COLO668 (cell line): Measurements from ENCODE around the gene ATP2B1.
"Not testable (repeated sequence)": the region's sequence is repeated elsewhere in the genome, so short reads cannot be mapped to it uniquely, and the experiment has no call there.

Source experiments
- DNase-seq: peaks from one replicate; lab custom pipeline; 2025; ENCODE audit not compliant: unreplicated experiment; lab: John Stamatoyannopoulos, UW

Gene ATP2B1

GRCh38 chr12:89708565-89709156 is at the start of gene ATP2B1:
Gene ATP2B1 (minus strand): TSS chr12:89708838. CDS start chr12:89655886, 52,952 bp downstream.
- peak; percentile 95 for DNase-seq

DNA sequence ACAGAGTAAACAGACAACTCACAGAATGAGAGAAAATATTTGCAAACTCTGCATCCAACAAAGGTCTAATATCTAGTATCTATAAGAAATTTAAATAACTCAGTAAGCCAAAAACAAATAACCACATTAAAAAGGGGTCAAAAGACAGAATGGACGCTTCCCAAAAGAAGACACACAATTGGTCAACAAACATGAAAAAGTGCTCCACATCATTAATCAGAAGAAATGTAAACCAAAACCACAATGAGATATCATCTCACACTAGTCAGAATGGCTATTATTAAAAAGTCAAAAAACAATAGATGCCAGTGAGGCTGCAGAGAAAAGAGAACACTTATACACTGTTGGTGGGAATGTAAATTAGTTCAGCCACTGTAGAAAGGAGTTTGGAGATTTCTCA is 49.3 kb upstream of the ATP2B1 start:
- not testable (repeated sequence) for DNase-seq

DNA sequence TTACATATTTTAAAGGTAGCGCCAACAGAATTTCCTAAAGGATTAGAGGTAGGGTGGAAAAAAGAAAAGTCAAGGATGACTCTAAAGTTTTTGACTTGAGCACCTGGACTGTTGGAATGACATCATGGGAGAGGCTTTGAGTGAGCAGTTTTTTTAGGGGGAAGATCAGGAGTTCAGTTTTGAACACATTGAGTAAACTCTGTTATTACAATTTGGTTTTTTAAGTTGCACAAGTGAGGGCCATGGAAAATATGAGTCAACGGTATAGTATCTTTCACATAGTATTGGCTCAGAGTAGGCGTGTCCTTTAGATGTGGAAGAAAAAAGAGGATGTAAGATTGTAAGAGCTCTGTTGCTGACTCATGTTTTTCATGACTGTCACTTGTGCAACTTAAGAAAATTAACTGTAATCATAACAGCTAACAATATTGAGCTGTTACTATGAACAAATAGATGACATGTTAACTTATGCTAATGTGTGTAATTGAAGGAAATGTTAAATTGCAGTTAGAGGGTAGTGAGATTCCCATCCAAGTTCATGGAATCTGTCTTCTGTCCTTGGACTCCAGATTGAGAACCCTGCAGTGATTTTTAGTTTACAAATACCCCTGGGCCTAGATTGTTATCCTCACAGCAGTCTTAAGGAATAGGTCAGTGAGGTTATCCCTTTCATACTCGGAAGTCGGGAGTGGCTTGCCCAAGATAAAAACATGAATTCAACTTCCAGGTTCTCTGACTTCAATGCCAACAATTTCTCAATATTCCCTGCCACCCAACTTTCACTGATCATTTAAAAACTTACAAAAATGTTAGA is 48.2 kb upstream of the ATP2B1 start:
- DNase-seq: no peak

DNA sequence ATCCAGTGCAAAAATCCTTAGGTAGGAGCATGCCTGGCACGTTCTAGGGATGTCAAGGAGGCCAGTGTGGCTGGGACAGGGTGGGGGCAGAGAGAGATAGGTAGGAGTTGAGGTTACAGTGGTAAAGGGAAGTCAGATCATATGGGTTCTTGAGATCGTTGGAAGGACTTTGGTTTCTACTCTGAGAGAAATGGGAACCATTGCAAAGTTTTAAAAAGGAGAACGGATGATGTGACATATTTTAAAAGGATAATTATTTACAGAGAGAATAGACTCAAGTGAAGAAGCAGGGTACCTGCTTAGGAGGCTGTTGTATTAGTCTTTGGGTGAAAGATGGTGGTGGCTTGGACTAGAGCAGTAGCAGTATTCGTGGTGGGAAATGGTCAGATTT is 47.6 kb upstream of the ATP2B1 start:
- no peak for DNase-seq

GRCh38 chr12:89753997-89754396 is 45.4 kb upstream of the ATP2B1 start:
- no peak for DNase-seq

DNA sequence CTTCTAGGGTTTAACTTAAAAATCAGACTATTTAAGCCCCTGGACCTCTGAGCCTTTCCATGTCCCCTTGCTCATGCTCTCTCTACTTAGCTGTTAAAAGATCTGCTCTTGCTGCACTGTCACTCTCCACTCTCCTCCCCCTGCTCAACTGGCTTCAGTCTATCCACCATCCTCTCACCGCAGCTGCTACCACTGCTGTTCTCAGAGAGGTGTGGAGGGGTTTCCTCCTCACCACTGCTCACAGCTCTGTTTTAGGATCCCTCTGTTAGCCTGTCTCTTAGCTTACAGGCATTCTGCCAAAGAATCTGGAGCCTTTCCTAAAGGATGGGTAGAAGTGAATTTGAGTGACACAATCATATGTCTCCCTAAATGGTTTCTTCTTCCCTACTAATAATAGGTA is 43.7 kb upstream of the ATP2B1 start:
- DNase-seq: no peak

GRCh38 chr12:89750389-89751351 is 42.0 kb upstream of the ATP2B1 start:
- no peak for DNase-seq

- DNase-seq: no peak
These were observed 40.2 kb upstream of the ATP2B1 start for GRCh38 chr12:89748791-89749190.

DNA sequence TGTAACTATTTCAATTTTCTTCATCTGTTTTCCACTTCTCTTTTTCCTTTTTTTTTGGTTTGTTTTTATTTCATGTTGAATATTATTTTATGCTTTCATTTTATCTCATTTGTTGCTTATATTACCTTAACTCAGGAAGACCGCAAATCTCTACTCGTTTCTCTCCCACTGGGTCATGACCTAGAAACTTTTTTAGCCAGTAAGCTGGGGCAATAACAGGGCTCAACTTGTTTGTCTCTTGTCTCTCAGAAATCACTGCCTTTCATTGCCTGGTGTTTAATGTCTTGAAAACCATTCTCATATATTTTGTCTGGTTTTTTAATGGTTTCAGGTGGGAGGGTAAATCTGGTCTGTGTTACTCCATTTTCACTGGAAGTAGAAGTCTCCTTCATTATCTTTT is 36.6 kb upstream of the ATP2B1 start:
- DNase-seq: no peak

DNA sequence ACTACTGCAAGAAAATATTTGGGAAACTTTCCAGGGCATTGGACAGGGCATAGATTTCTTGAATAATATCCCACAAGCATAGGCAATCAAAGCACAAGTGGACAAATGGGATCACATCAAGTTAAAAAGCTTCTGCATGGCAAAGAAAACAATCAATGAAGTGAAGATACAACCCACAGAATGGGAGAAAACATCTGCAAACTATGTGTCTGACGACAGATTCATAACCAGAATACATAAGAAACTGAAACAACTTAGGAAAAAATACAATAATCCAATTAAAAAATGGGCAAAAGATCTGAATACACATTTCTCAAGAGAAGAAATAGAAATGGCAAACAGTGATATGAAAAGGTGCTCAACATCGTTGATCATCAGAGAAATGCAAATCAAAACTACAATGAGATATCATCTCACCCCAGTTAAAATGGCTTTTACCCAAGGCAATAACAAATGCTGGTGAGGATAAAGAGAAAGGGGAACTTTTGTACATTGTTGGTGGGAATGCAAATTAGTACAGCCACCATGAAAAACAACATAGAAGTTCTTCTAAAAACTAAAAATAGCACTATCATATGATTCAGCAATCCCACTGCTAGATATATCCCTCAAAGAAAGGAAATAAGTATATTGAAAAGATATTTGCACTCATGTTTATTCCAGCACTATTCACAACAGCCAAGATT is 33.8 kb upstream of the ATP2B1 start:
- no peak for DNase-seq

GRCh38 chr12:89740943-89741342 is 32.3 kb upstream of the ATP2B1 start:
- DNase-seq: no peak

DNA sequence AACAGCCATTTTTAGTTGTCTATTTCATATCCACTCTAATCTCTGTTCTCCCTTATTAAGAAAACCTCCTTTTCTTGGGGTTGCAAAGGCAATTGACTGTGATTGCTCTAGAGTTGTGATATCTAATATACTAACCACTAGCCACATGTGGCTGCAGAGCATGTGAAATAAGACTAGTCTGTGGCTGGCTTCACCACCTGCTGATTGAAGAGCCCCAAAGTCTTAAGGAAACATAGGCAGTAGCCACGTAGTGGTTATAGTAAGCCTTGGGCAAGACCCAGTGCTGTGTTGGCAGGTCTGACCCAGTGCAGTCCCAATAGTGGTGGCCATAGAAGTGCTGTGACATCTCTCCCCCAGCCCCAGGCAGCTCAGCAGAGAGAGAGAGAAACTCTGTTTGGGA is 28.4 kb upstream of the ATP2B1 start:
- DNase-seq: no peak

- no peak for DNase-seq
These were observed 25.1 kb upstream of the ATP2B1 start for GRCh38 chr12:89733579-89734201.

- no peak for DNase-seq
These were observed 23.9 kb upstream of the ATP2B1 start for GRCh38 chr12:89732522-89732921.

GRCh38 chr12:89731614-89732013 is 23.0 kb upstream of the ATP2B1 start:
- no peak for DNase-seq

DNA sequence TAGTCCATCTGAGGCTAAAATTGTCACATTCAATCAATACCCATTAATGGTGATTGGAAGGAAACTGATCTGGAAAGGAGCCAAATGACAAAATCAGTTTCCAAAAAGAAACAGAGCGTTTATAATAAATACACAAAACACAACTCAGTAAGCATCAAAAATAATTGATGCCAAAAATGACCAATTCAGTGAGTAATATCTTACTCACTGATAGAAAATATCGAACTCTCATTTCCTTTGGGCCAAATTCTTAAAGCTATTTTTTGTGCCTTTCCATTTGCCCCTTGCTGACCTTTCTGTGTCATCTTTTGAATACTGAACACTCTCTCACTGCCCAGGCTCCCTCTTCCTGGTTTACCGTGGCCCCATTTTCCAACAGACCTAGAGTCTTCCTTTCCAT is 22.5 kb upstream of the ATP2B1 start:
- DNase-seq: no peak

DNA sequence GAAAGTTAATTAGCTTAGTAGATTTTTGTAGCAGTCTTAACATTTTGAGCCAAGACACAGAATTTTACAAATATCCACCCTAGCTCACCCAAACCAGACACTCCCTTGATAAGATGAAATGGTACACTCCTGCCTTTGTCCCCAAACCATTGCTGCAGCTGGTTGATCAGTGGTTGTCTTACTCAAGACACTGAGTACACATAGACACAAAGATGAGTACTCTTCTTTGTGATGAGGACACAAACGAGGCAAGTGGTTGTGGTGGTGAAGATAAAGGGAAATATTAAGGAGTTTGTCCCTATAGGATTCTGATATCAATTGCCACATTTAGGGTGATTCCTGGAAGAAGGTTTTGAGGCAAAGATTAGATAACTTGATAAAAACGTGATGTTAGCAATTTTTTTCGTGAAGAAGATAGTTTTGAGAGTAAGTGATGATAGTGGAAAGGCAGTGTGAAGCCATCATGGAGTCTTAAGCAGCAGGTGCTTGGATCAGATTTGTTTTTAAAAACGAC is 21.4 kb upstream of the ATP2B1 start:
- no peak for DNase-seq

GRCh38 chr12:89723276-89723675 is 14.6 kb upstream of the ATP2B1 start:
- DNase-seq: no peak

DNA sequence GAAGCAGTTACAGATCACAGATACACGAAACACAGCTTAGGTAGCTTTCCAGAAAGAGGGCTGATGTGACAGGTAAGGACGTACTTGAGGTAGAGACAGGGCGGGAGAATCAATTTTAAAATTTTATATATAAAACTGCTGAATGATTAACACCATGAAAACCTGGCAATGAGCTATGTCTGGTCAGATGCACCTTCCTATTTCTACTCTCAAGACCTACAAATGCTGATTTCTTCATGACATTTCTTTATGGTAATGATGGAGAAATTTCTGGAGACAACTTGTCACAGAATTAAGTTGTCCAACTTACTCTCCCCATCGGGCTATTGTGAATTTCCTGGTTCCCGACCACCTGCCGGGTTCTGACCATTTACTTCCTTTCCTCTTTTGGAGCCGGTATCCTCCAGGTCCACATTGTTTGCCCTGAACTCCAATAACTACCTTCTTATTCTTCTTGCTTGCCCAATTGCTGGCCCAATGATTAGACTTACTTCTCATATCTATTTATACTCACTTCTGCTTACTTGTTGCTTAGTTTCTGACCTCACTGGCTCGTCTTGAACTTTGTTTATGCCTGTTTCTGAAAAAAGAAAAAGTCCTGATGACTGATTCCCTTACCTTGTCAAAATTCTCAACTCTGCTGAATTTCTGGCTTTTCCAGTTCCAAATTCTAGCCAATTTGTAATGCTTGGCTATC is 12.8 kb upstream of the ATP2B1 start:
- DNase-seq: no peak
